ENCODE results near the gene PPP4R2.
A peak's percentile ranks its signal among the peaks of the same experiment; 100 is the strongest.
"Not testable (repeated sequence)": the region's sequence is repeated elsewhere in the genome, so short reads cannot be mapped to it uniquely, and the experiment has no call there.

Gene PPP4R2

DNA sequence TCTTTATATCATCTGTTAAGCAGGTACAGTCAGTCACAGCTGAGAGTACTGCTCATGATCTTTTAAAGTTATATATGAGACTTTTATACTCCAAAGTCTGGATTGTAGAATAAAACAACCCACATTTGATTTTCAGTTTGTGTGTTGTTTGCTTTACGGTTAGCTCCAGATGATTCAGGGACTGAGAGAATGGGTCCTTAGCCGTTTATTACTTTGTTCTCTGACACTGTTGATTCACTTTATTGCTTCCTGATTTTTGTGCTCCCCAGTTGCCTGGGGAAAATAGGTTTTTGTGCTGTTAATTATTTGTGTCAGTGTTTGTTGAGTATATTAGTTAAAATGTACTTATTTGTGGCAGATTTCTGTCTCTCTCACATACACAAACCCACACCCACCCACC lies 56.2 kb downstream of the PPP4R2 start:
- DNase-seq = no peak
- in situ Hi-C loops (cut with HindIII; ENCODE audit: low pct_ligation_motif_present, low pct_unique_long_range_greater_than_20kb, low sequenced_read_pairs) = loop anchor here (25.0 kb wide), 1 partner anchor 116 kb away; no protein-coding TSS in a partner anchor

DNA sequence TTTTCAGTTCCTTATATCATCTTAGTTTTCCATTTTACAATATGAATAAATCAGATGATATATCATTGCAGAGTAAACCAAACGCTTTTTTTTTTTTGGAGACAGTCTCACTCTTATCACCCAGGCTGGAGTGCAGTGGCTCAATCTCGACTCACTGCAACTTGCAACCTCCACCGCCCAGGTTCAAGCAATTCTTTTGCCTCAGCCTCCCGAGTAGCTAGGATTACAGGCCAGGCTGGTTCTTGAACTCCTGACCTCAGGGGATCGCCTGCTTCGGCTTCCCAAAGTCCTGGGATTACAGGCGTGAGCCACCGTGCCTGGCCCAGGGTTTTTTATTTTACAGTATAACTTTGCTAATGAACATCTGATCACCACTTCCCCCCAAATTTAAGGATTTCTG lies 59.0 kb downstream of the PPP4R2 start:
- no peak for DNase-seq
- in situ Hi-C loops (cut with HindIII; ENCODE audit: low pct_ligation_motif_present, low pct_unique_long_range_greater_than_20kb, low sequenced_read_pairs) = loop anchor here (25.0 kb wide), 1 partner anchor 118 kb away; no protein-coding TSS in a partner anchor

DNA sequence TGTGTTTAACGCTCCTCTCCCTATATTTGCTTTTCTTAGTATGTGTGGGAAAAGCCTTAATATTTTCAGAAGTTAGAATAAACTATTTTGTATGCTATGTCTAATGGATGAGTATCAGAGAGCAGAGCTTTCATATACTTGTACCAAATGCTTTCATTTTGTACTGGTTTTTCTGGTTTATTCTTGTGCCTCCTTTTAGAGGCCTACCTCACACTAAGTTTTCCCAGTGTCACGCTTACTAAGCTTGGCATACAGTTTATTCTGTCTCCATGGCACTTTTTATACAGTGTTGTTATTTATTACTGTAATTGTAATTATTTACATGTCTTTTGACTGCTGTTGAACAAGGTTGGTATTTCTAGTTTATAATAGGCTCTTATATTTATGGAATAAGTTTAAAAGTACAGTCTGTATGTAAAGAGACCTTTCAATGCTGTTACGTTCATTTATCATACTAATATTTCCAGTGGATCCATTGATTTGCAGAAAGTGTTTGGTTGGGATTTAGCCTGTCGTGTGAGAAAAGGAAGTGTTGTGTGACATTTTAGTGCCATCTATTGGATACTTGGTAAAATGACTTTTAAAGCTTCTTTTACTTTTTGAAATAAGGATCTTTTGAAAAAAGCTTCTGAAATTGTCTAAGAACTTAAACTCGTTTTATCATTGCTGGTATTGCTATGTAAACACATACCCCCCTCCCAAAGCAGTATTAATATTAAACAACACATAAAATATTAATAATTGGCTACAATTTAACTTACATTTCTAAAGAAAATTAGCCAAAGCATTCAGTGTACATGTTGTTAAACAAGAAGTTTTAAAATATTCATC lies 59.6 kb downstream of the PPP4R2 start:
- peak; percentile 32 for DNase-seq
- in situ Hi-C loops (cut with HindIII; ENCODE audit: low pct_ligation_motif_present, low pct_unique_long_range_greater_than_20kb, low sequenced_read_pairs) = loop anchor here (25.0 kb wide), 1 partner anchor 119 kb away; no protein-coding TSS in a partner anchor

DNA sequence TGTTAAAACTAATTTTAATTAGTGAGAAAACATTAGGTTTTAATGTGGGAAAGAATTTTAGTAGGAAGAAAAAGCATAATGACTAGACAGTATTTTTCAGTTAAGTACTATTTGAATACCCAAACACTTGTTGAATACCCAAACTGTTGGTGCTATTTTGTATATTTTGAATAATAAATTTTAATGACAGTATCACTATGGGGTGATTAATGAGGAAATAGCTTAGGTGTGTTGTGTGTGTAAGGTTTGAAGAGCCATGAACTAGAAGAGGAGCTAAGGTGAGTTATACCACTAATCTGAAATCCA lies 60.2 kb downstream of the PPP4R2 start:
- in situ Hi-C loops (cut with HindIII; ENCODE audit: low pct_ligation_motif_present, low pct_unique_long_range_greater_than_20kb, low sequenced_read_pairs) = loop anchor here (25.0 kb wide), 1 partner anchor 119 kb away; no protein-coding TSS in a partner anchor
- DNase-seq = no peak

- DNase-seq = no peak
- in situ Hi-C loops (cut with HindIII; ENCODE audit: low pct_ligation_motif_present, low pct_unique_long_range_greater_than_20kb, low sequenced_read_pairs) = loop anchor here (25.0 kb wide), 1 partner anchor 123 kb away; no protein-coding TSS in a partner anchor
Observed at GRCh38 chr3:73060302-73060723, 63.7 kb downstream of the PPP4R2 start.

GRCh38 chr3:73061416-73061815 lies 64.8 kb downstream of the PPP4R2 start, which contains the start of gene EBLN2:
EBLN2 (plus strand) TSS chr3:73061659; CDS start chr3:73062082, 423 bp downstream.
- no peak for DNase-seq
- in situ Hi-C loops (cut with HindIII; ENCODE audit: low pct_ligation_motif_present, low pct_unique_long_range_greater_than_20kb, low sequenced_read_pairs) = loop anchor here (25.0 kb wide), 1 partner anchor 124 kb away; no protein-coding TSS in a partner anchor

DNA sequence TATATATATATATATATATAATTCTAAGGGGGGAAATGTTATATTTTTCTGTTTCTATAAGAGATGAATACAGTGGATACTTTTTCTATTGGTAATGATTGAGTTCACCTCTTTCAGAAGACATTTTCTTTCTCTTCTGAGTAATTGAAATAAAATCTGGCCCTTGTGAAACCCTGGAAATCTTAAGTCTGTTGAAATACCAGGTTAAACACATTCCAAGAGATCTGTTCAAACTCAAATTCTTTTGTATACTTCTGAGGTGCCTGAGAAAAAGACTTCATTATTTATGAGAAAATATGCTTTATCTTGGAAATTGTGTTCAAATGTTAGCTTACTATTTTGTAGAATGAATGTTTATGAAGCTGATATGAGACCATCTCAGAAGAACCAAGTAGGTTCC lies 69.6 kb downstream of the PPP4R2 start:
- in situ Hi-C loops (cut with HindIII; ENCODE audit: low pct_ligation_motif_present, low pct_unique_long_range_greater_than_20kb, low sequenced_read_pairs) = loop anchor here (25.0 kb wide), 1 partner anchor 129 kb away; no protein-coding TSS in a partner anchor
- DNase-seq = not testable (repeated sequence)

GRCh38 chr3:73068419-73068818 lies 71.8 kb downstream of the PPP4R2 start:
- DNase-seq = no peak
- in situ Hi-C loops (cut with HindIII; ENCODE audit: low pct_ligation_motif_present, low pct_unique_long_range_greater_than_20kb, low sequenced_read_pairs) = loop anchor here (25.0 kb wide), 1 partner anchor 131 kb away; no protein-coding TSS in a partner anchor

DNA sequence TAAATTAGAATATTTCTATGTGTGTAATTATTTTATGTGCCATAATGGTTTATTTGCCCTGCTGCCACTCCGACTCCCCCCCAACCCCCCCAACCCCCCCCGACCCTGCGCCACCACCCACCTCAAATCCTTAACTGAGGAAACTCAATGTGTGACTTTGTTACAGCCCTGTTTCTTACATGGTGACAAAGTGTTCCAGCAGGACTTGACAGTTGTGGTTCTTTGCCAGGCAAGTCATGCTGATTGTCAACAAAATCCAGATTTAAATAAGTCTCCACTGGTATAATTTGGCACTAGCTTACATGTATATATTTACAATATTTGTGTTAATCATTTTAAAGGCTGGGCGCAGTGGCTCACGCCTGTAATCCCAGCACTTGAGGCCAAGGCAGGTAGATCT lies 72.6 kb downstream of the PPP4R2 start:
- in situ Hi-C loops (cut with HindIII; ENCODE audit: low pct_ligation_motif_present, low pct_unique_long_range_greater_than_20kb, low sequenced_read_pairs) = loop anchor here (25.0 kb wide), 1 partner anchor 132 kb away; no protein-coding TSS in a partner anchor
- no peak for DNase-seq

GRCh38 chr3:73069775-73070444 lies 73.3 kb downstream of the PPP4R2 start:
- no peak for DNase-seq
- in situ Hi-C loops (cut with HindIII; ENCODE audit: low pct_ligation_motif_present, low pct_unique_long_range_greater_than_20kb, low sequenced_read_pairs) = loop anchor here (25.0 kb wide), 1 partner anchor 133 kb away; no protein-coding TSS in a partner anchor

DNA sequence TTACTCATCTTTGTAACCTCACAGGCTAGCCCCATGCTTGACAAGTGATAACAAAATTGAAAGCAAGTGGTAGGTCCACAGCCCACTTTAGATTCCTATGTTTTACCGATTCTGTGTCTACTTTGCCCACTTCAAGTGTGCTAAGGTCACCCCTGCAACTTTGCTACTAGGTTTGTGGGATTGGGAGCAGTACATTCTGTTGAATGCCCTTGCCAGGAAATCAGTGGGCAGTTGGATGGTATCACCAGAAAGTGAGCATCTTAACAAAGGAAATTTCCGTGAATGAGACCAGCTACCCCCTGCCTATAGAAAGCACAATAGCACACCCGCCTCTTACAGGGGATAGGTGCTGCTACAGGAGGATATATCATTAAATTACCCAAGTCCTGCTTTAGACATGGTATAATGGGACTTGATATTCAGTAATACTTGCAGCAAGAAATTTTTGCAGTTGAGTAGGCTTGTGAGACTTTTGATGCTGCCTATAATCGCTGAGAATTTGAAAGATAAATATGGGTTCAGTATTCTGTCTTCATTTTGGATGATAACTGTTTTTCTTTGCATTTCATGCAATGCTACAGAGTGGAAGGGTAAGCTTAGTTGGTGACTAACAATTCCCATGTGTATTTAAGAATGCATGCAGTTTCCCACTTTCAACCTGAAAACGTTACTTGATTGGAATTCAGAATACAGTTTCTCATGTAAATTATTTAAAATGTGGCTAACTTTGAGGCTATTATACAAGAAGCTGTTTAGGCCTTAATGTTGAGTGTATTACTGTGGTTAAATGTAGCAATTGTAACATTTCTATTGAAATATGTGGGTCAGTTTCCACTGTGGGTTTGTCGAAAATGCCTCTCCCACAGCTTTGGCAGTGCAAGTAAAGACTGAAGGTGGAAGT lies 74.3 kb downstream of the PPP4R2 start:
- in situ Hi-C loops (cut with HindIII; ENCODE audit: low pct_ligation_motif_present, low pct_unique_long_range_greater_than_20kb, low sequenced_read_pairs) = loop anchor here (25.0 kb wide), 1 partner anchor 134 kb away; no protein-coding TSS in a partner anchor

DNA sequence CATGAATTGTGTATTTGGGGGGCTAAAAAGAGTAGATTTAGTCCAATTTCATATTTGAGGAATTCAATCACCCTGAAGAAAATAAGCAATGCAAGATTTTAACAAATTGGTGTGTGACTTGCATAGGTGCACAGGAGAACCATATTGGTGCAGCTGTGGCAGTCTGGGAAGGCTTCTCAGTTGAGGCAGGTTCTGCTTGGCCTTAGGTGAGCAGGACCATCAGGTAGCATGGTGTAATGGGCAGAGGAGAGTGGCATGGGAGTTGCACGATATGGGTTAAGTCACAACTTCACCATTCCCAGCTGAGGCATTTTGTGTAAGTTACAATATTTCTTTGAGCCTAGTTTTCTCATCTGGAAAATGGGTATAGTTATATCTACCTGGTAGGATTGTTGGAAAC lies 75.3 kb downstream of the PPP4R2 start:
- no peak for DNase-seq
- in situ Hi-C loops (cut with HindIII; ENCODE audit: low pct_ligation_motif_present, low pct_unique_long_range_greater_than_20kb, low sequenced_read_pairs) = loop anchor here (25.0 kb wide), 1 partner anchor 135 kb away; no protein-coding TSS in a partner anchor

More for the DNA sequence above, 74.3 kb downstream of the PPP4R2 start:
- no peak for DNase-seq

GRCh38 chr3:73072634-73073033 lies 76.0 kb downstream of the PPP4R2 start:
- in situ Hi-C loops (cut with HindIII; ENCODE audit: low pct_ligation_motif_present, low pct_unique_long_range_greater_than_20kb, low sequenced_read_pairs) = loop anchor here (25.0 kb wide), 1 partner anchor 135 kb away; no protein-coding TSS in a partner anchor

DNA sequence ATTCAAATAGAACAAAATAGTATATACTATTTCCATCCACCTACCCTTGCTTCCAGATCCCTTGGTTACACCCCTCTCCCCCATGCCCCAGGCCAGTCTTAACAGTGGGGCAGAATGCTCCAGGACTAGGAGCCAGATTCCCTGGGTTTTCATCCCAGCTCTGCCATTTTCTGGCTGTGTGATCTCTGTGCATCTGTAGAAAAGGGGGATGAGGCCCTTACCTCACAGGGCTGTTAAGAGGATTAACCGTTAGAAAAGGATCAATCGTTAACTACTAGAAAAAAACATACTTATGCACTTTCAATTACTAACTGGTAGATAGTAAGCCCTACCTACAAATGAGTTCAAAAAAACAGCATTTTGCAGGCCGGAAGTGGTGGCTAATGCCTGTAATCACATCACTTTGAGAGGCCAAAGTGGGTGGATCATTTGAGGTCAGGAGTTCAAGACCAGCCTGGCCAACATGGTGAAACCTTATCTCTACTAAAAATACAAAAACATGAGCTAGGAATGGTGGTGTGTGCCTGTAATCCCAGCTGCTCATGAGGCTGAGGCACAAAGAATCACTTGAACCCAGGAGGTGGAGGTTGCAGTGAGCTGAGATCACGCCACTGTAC lies 76.6 kb downstream of the PPP4R2 start:
- in situ Hi-C loops (cut with HindIII; ENCODE audit: low pct_ligation_motif_present, low pct_unique_long_range_greater_than_20kb, low sequenced_read_pairs) = loop anchor here (25.0 kb wide), 1 partner anchor 136 kb away; no protein-coding TSS in a partner anchor
- DNase-seq = no peak

More at GRCh38 chr3:73072634-73073033, 76.0 kb downstream of the PPP4R2 start:
- DNase-seq = no peak

GRCh38 chr3:73074781-73075180 lies 78.2 kb downstream of the PPP4R2 start:
- in situ Hi-C loops (cut with HindIII; ENCODE audit: low pct_ligation_motif_present, low pct_unique_long_range_greater_than_20kb, low sequenced_read_pairs) = loop anchor here (25.0 kb wide), 1 partner anchor 137 kb away; no protein-coding TSS in a partner anchor
- no peak for DNase-seq

GRCh38 chr3:73080216-73080966 lies 83.8 kb downstream of the PPP4R2 start:
- in situ Hi-C loops (cut with HindIII; ENCODE audit: low pct_ligation_motif_present, low pct_unique_long_range_greater_than_20kb, low sequenced_read_pairs) = no loop called here
- DNase-seq = no peak

DNA sequence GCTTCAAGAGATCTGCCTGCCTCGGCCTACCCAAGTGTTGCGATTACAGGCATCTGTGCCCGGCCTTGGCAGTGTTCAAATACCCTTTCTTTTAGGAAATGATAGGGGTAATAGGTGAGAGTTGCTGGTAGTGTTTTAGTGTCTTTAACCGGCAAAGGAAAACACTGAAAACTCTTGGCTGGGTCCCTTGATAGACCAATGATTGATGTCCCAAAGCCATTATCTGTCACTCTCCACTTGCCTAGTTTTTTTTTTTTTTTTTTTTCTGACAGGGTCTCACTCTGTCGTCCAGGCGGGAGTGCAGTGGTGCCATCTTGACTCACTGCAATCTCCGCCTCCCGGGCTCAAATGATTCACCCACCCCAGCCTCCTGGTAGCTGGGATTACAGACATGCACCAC lies 84.5 kb downstream of the PPP4R2 start:
- DNase-seq = no peak
- in situ Hi-C loops (cut with HindIII; ENCODE audit: low pct_ligation_motif_present, low pct_unique_long_range_greater_than_20kb, low sequenced_read_pairs) = no loop called here
